ENCODE measurements around the gene SEMA4D.

SEMA4D gene

GRCh38 chr9:89457376-89457855 is 40.5 kb downstream of the SEMA4D start:
- Histone ChIP-seq H3K27ac (replicated peaks) (no peak overlapping the region), H3K27me3 (ENCODE audit: insufficient read depth, poor library complexity, severe bottlenecking) (no peaks in the 10 kb centered on the region), H3K4me3 (replicated peaks; ENCODE audit: insufficient read depth, low read length) (no peak overlapping the region)
- DNase-seq (ENCODE audit: low read depth in 1 of 2, low spot score in 1 of 2): no peak
- TF ChIP-seq, protein P1, sequence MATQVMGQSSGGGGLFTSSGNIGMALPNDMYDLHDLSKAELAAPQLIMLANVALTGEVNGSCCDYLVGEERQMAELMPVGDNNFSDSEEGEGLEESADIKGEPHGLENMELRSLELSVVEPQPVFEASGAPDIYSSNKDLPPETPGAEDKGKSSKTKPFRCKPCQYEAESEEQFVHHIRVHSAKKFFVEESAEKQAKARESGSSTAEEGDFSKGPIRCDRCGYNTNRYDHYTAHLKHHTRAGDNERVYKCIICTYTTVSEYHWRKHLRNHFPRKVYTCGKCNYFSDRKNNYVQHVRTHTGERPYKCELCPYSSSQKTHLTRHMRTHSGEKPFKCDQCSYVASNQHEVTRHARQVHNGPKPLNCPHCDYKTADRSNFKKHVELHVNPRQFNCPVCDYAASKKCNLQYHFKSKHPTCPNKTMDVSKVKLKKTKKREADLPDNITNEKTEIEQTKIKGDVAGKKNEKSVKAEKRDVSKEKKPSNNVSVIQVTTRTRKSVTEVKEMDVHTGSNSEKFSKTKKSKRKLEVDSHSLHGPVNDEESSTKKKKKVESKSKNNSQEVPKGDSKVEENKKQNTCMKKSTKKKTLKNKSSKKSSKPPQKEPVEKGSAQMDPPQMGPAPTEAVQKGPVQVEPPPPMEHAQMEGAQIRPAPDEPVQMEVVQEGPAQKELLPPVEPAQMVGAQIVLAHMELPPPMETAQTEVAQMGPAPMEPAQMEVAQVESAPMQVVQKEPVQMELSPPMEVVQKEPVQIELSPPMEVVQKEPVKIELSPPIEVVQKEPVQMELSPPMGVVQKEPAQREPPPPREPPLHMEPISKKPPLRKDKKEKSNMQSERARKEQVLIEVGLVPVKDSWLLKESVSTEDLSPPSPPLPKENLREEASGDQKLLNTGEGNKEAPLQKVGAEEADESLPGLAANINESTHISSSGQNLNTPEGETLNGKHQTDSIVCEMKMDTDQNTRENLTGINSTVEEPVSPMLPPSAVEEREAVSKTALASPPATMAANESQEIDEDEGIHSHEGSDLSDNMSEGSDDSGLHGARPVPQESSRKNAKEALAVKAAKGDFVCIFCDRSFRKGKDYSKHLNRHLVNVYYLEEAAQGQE (IDR thresholded peaks at IDR 0.05; ENCODE audit: insufficient replicate concordance, low read depth): no peak
- TF ChIP-seq POLR2AphosphoS5 (IDR thresholded peaks at IDR 0.05; ENCODE audit: low read depth) (no peak), GABPA (IDR thresholded peaks at IDR 0.05; ENCODE audit: low read depth) (no peak), SPI1 (IDR thresholded peaks at IDR 0.05; ENCODE audit: borderline replicate concordance, low read depth) (no peak)
- TF ChIP-seq, protein P2, sequence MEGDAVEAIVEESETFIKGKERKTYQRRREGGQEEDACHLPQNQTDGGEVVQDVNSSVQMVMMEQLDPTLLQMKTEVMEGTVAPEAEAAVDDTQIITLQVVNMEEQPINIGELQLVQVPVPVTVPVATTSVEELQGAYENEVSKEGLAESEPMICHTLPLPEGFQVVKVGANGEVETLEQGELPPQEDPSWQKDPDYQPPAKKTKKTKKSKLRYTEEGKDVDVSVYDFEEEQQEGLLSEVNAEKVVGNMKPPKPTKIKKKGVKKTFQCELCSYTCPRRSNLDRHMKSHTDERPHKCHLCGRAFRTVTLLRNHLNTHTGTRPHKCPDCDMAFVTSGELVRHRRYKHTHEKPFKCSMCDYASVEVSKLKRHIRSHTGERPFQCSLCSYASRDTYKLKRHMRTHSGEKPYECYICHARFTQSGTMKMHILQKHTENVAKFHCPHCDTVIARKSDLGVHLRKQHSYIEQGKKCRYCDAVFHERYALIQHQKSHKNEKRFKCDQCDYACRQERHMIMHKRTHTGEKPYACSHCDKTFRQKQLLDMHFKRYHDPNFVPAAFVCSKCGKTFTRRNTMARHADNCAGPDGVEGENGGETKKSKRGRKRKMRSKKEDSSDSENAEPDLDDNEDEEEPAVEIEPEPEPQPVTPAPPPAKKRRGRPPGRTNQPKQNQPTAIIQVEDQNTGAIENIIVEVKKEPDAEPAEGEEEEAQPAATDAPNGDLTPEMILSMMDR (IDR thresholded peaks at IDR 0.05; ENCODE audit: insufficient read depth, low read length): no peak

GRCh38 chr9:89455356-89455824 is 42.5 kb downstream of the SEMA4D start:
- no peaks in the 10 kb centered on the region for H3K27me3 ChIP-seq (ENCODE audit: insufficient read depth, poor library complexity, severe bottlenecking)
- no peak overlapping the region for H3K4me3 ChIP-seq (replicated peaks; ENCODE audit: insufficient read depth, low read length)
- TF ChIP-seq, protein P1 (IDR thresholded peaks at IDR 0.05; ENCODE audit: insufficient replicate concordance, low read depth): no peak
- no peak for TF ChIP-seq GABPA (IDR thresholded peaks at IDR 0.05; ENCODE audit: low read depth)
- no peak for TF ChIP-seq SPI1 (IDR thresholded peaks at IDR 0.05; ENCODE audit: borderline replicate concordance, low read depth)
- no peak for TF ChIP-seq POLR2AphosphoS5 (IDR thresholded peaks at IDR 0.05; ENCODE audit: low read depth)
- TF ChIP-seq, protein P2 (IDR thresholded peaks at IDR 0.05; ENCODE audit: insufficient read depth, low read length): no peak
- DNase-seq (ENCODE audit: low read depth in 1 of 2, low spot score in 1 of 2): no peak
- no peak overlapping the region for H3K27ac ChIP-seq (replicated peaks)

DNA sequence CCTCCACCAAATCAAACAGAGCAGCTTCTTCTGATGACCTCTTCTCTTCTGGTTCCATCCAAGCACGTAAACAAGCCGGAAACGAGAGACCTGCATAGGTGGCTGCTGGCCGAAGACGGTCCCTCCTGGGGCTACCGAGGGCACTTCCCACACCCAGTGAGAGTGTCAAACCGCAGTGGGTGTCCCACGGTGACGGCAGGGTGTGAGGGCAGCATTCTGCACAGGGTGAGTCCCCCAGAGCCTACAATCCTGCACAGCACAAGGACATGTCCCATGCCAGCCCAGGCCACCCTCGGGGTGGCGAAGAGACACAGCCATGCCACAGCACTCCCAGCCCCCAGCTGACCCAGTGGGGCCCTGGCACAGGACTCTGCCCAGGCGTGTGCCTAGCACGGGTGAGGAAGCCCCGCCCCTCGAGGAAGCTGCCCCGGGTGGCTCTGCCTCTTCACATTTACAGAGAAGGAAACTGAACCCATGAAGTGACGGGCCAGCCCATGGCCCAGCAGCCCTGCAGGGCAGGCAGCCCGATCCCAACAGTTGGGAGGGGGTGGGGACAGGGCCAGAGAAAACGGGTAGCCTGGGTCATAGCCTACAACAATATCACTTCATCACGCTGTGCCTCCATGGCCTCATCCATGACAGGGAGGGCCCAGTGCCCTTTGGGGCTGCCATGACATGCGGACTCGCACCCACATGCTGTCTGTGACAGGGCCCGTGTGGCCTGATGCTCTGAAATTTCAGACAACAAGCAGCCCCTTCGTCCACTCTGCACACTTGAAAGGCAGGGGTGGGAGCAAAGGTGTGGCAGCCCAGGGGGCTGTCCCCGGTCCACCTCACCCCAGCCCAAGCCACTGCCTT is 43.2 kb downstream of the SEMA4D start:
- no peak overlapping the region for H3K27ac ChIP-seq (replicated peaks)
- no peaks in the 10 kb centered on the region for H3K27me3 ChIP-seq (ENCODE audit: insufficient read depth, poor library complexity, severe bottlenecking)
- DNase-seq (ENCODE audit: low read depth in 1 of 2, low spot score in 1 of 2): no peak
- no peak overlapping the region for H3K4me3 ChIP-seq (replicated peaks; ENCODE audit: insufficient read depth, low read length)
- TF ChIP-seq, protein P1 (IDR thresholded peaks at IDR 0.05; ENCODE audit: insufficient replicate concordance, low read depth): no peak
- TF ChIP-seq GABPA (IDR thresholded peaks at IDR 0.05; ENCODE audit: low read depth): no peak

Measured in HL-60 (cell line).